Measurements from ENCODE around the gene SMTNL1. TPM values are rescaled to one million over a fixed set of nuclear protein-coding genes. Genes with fewer than 3 reads are reported as not detected.

Gene SMTNL1
- total and polyA plus RNA-seq, 9 of the 15 experiments (the other 6 are each of a cell fraction or from before 2014, with no cell fraction given): not detected

GRCh38 chr11:57499983-57500461 lies 37.4 kb upstream of the SMTNL1 start (continued):
- TF ChIP-seq DIDO1 (tag; IDR thresholded peaks at IDR 0.05; ENCODE audit: low read depth) (no peak), PCBP1 (IDR thresholded peaks at IDR 0.05; ENCODE audit: low read depth, low read length, poor library complexity, severe bottlenecking) (no peak), SNAPC5 (CRISPR knock-in tag; IDR thresholded peaks at IDR 0.05) (no peak), TAF7 (tag; IDR thresholded peaks at IDR 0.05) (no peak), THRB (CRISPR knock-in tag; conservative IDR thresholded peaks at IDR 0.05) (0 out of 2 replicates have a peak, but pooled peaks have one; percentile 27), DPF2 (IDR thresholded peaks at IDR 0.05) (peak; percentile 58), ZBTB1 (CRISPR knock-in tag; IDR thresholded peaks at IDR 0.05; ENCODE audit: borderline replicate concordance, low read depth) (no peak), NFIC (IDR thresholded peaks at IDR 0.05) (no peak), MIER1 (IDR thresholded peaks at IDR 0.05; ENCODE audit: low read depth) (0 out of 2 replicates have a peak, but pooled peaks have one; percentile 40), FOXP4 (CRISPR knock-in tag; IDR thresholded peaks at IDR 0.05; ENCODE audit: borderline replicate concordance) (0 out of 2 replicates have a peak, but pooled peaks have one; percentile 15), REST (IDR thresholded peaks at IDR 0.05; ENCODE audit: borderline replicate concordance) (no peak), REST (CRISPR knock-in tag; IDR thresholded peaks at IDR 0.05; ENCODE audit: low read depth) (no peak), ELK3 (CRISPR knock-in tag; IDR thresholded peaks at IDR 0.05) (no peak), ZNF175 (CRISPR knock-in tag; IDR thresholded peaks at IDR 0.05; ENCODE audit: low read depth) (no peak)

Data from K562 (cell line).